Aorta (tissue), 5 donors: ENCODE data around the gene EDARADD. TPM values are rescaled to one million over a fixed set of nuclear protein-coding genes. Genes with fewer than 3 reads are reported as not detected.

Source experiments
- ATAC-seq: fragments of 200-7000 bp; cut with Tn5 transposase; one replicate; pipeline ENCODE4 v1.9.1; 2022; ENCODE audit warnings: moderate library complexity; ENCODE audit not compliant: low FRiP score
- DNase-seq, 2 donors: peaks; one replicate each; pipeline ENCODE4 v3.0.0-alpha.2; 2020
- H3K27ac ChIP-seq, 2 donors: one replicate each; pipeline ENCODE4 v1.5.1; 2013; ENCODE audit warnings: low read length in 2 of 2, mild to moderate bottlenecking in 2 of 2, moderate library complexity in 2 of 2, control low read depth in 1 of 2, inconsistent platforms in 1 of 2, low read depth in 1 of 2
- H3K27me3 ChIP-seq, 2 donors: one replicate each; pipeline ENCODE4 v1.6.1; 2013; ENCODE audit warnings: control low read depth in 1 of 2, low read length in 1 of 2, mild to moderate bottlenecking in 1 of 2, moderate library complexity in 1 of 2; ENCODE audit not compliant: insufficient read depth in 2 of 2, control insufficient read depth in 1 of 2
- H3K36me3 ChIP-seq, 2 donors: one replicate each; pipeline ENCODE4 v1.6.1; 2013; ENCODE audit warnings: control low read depth in 1 of 2, low read length in 1 of 2, mild to moderate bottlenecking in 1 of 2; ENCODE audit not compliant: insufficient read depth in 2 of 2, control insufficient read depth in 1 of 2
- H3K4me1 ChIP-seq, 2 donors: one replicate each; pipeline ENCODE4 v1.6.1; 2013; ENCODE audit warnings: low read length in 2 of 2, control low read depth in 1 of 2, mild to moderate bottlenecking in 1 of 2, moderate library complexity in 1 of 2; ENCODE audit not compliant: insufficient read depth in 2 of 2, control insufficient read depth in 1 of 2
- H3K4me3 ChIP-seq, 2 donors: one replicate each; pipeline ENCODE4 v1.5.1; 2013; ENCODE audit warnings: low read length in 2 of 2, control low read depth in 1 of 2, mild to moderate bottlenecking in 1 of 2
- H3K9me3 ChIP-seq: one replicate; pipeline ENCODE4 v1.6.1; 2013; ENCODE audit warnings: mild to moderate bottlenecking, low read length; ENCODE audit not compliant: control insufficient read depth
- WGBS, 2 donors: extraction: QIAGEN DNeasy Blood & Tissue Kit; methylation state at CpG; one replicate each; pipeline ENCODE4 v1.1.7; 2013; 5-methylcytosine and 5-hydroxymethylcytosine counted together
- intact Hi-C, 2 donors: fragments of 100-400 bp; cut with DNase I; formaldehyde crosslinking; loops; one replicate each; pipeline versions ENCODE4 v1.14.2 to v1.15.0; 2022
- polyA plus RNA-seq, 2 donors: library from polyadenylated mRNA; stranded (reverse); fragments of 200-250 nt; gene quantifications; one replicate each; pipeline ENCODE4 v1.2.3, GENCODE V29; 2013
- total RNA-seq, 2 donors: library from RNA; stranded (reverse); fragmentation: NEBNext Ultra II Directional; extraction: Animal tissue kit (Norgen Biotek cat#: 25700); gene quantifications; one replicate each; pipeline ENCODE4 v1.2.1, GENCODE V29; 2021
- donor health status: healthy with polysubstance abuse.
- donor health status: Bipolar disorder and iron deficiency.
- donor health status: DM: no; HTN: no; CAD: no.
- donor health status: DM: no; HTN: no; CAD: no.
- donor health status: DM: yes; HTN: yes; CAD: no.

Gene EDARADD
- total and polyA plus RNA-seq, 4 donors = 0.25 to 0.59 (median 0.43) TPM

GRCh38 chr1:236465959-236466303 lies 71.8 kb downstream of the EDARADD start:
- intact Hi-C loops = no loop called here
- 90 to 91% methylated on average over 5 of the region's 5 CpGs for whole genome bisulfite sequencing, 2 donors
- H3K27me3 ChIP-seq = no peaks in the 10 kb centered on the region
- no peaks in the 10 kb centered on the region for H3K36me3 ChIP-seq
- no peak for ATAC-seq
- H3K9me3 ChIP-seq = no peaks in the 10 kb centered on the region
- no peak overlapping the region for H3K27ac ChIP-seq
- no peak overlapping the region for H3K4me3 ChIP-seq
- H3K4me1 ChIP-seq = no peaks in the 10 kb centered on the region
- DNase-seq = no peak

- intact Hi-C loops = no loop called here
- DNase-seq = no peak
- 82 to 96% methylated on average over 5 of the region's 5 CpGs for WGBS, 2 donors
- H3K4me3 ChIP-seq = no peak overlapping the region
- H3K9me3 ChIP-seq = no peaks in the 10 kb centered on the region
- no peaks in the 10 kb centered on the region for H3K27me3 ChIP-seq
- no peaks in the 10 kb centered on the region for H3K4me1 ChIP-seq
- no peak for ATAC-seq
- H3K36me3 ChIP-seq = no peaks in the 10 kb centered on the region
- H3K27ac ChIP-seq = no peak overlapping the region
Measured at GRCh38 chr1:236467327-236467641, 73.2 kb downstream of the EDARADD start.

GRCh38 chr1:236468625-236469024 lies 74.5 kb downstream of the EDARADD start:
- Histone ChIP-seq H3K27ac (no peak overlapping the region), H3K4me1 (no peaks in the 10 kb centered on the region), H3K9me3 (no peaks in the 10 kb centered on the region), H3K27me3 (no peaks in the 10 kb centered on the region), H3K36me3 (no peaks in the 10 kb centered on the region), H3K4me3 (no peak overlapping the region)
- no peak for ATAC-seq
- intact Hi-C loops = no loop called here
- WGBS, 2 donors = 86 to 90% methylated on average over 4 of the region's 4 CpGs
- no peak for DNase-seq

- ATAC-seq (no peak), DNase-seq (no peak)
- H3K36me3 ChIP-seq = no peaks in the 10 kb centered on the region
- no peaks in the 10 kb centered on the region for H3K9me3 ChIP-seq
- H3K27ac ChIP-seq = no peak overlapping the region
- H3K27me3 ChIP-seq = no peaks in the 10 kb centered on the region
- no peaks in the 10 kb centered on the region for H3K4me1 ChIP-seq
- H3K4me3 ChIP-seq = no peak overlapping the region
- 94 to 96% methylated on average over 6 of the region's 6 CpGs for WGBS, 2 donors
- intact Hi-C loops = no loop called here
Measured at GRCh38 chr1:236469466-236469865, 75.4 kb downstream of the EDARADD start.

GRCh38 chr1:236471096-236471495 lies 77.0 kb downstream of the EDARADD start:
- DNase-seq (no peak), ATAC-seq (no peak)
- intact Hi-C loops = no loop called here
- Histone ChIP-seq H3K36me3 (no peaks in the 10 kb centered on the region), H3K9me3 (no peaks in the 10 kb centered on the region), H3K27ac (no peak overlapping the region), H3K4me1 (no peaks in the 10 kb centered on the region), H3K4me3 (no peak overlapping the region), H3K27me3 (no peaks in the 10 kb centered on the region)
- WGBS, 2 donors = 87 to 88% methylated on average over 6 of the region's 6 CpGs

- H3K4me3 ChIP-seq = no peak overlapping the region
- DNase-seq (no peak), ATAC-seq (no peak)
- H3K27me3 ChIP-seq = no peaks in the 10 kb centered on the region
- H3K4me1 ChIP-seq = no peaks in the 10 kb centered on the region
- no peaks in the 10 kb centered on the region for H3K9me3 ChIP-seq
- H3K27ac ChIP-seq = no peak overlapping the region
- no peaks in the 10 kb centered on the region for H3K36me3 ChIP-seq
- intact Hi-C loops = no loop called here
- 37 to 38% methylated on average over 6 of the region's 6 CpGs for WGBS, 2 donors
Measured at GRCh38 chr1:236471653-236472052, 77.6 kb downstream of the EDARADD start.

GRCh38 chr1:236472850-236473788 lies 79.0 kb downstream of the EDARADD start:
- no peaks in the 10 kb centered on the region for H3K9me3 ChIP-seq
- 77 to 81% methylated on average over 17 of the region's 17 CpGs for WGBS, 2 donors
- no peak overlapping the region for H3K27ac ChIP-seq
- intact Hi-C loops = no loop called here
- no peaks in the 10 kb centered on the region for H3K36me3 ChIP-seq
- no peaks in the 10 kb centered on the region for H3K27me3 ChIP-seq
- DNase-seq = no peak
- H3K4me1 ChIP-seq = no peaks in the 10 kb centered on the region
- no peak overlapping the region for H3K4me3 ChIP-seq
- no peak for ATAC-seq

- H3K9me3 ChIP-seq = no peaks in the 10 kb centered on the region
- no peaks in the 10 kb centered on the region for H3K27me3 ChIP-seq
- no peaks in the 10 kb centered on the region for H3K36me3 ChIP-seq
- no peak overlapping the region for H3K4me3 ChIP-seq
- WGBS, 2 donors = 95 to 96% methylated on average over 5 of the region's 5 CpGs
- ATAC-seq (no peak), DNase-seq (no peak)
- intact Hi-C loops = no loop called here
- H3K27ac ChIP-seq = no peak overlapping the region
- H3K4me1 ChIP-seq = no peaks in the 10 kb centered on the region
Measured at GRCh38 chr1:236476019-236476418, 81.9 kb downstream of the EDARADD start.

- Histone ChIP-seq H3K27ac (no peak overlapping the region), H3K27me3 (no peaks in the 10 kb centered on the region), H3K4me3 (no peak overlapping the region), H3K36me3 (no peaks in the 10 kb centered on the region), H3K9me3 (no peaks in the 10 kb centered on the region), H3K4me1 (no peaks in the 10 kb centered on the region)
- DNase-seq (no peak), ATAC-seq (no peak)
- intact Hi-C loops = no loop called here
- WGBS, 2 donors = 66 to 74% methylated on average over 5 of the region's 5 CpGs
Measured at GRCh38 chr1:236480758-236481436, 86.8 kb downstream of the EDARADD start.
